ENCODE measurements around the gene TTI1. TPM values are rescaled to one million over a fixed set of nuclear protein-coding genes. Genes with fewer than 3 reads are reported as not detected.

Gene TTI1
- total RNA-seq, 1 donor: 14.8 TPM

DNA sequence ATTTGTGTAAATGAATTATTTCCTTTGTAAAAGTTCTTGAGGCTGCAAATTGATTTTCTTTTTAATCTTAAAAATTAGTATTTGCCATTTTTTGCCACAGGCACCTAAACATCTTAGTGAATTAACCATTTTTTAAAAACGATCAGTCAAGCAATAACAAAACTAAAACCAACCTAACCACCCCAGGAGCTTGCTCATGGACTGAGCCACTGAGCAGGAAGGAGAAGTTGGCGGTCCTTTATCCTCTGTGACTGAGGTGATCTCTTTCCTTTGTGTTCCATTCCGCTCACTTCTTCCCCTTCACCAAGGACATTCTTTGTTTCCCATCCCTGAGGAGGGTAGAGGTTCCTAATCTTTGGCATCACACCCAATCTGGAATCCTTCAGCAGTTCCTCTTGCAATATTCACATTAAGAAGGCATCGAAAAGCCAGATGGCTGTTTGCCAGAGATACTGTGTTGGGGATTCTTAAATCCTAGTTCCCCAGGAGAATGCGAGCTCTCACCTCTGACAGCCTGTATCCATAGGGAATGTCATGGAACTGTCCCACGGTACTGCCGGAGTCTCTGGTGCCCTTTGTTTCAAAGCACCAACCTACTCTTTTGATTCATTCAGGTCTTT is 30.8 kb upstream of the TTI1 start:
- Histone ChIP-seq H3K4me3 (ENCODE audit: insufficient read depth, low read length) (no peak overlapping the region), H3K4me2 (ENCODE audit: insufficient read depth, low read length) (no peak overlapping the region), H3K27ac (ENCODE audit: low read depth, low read length) (no peak overlapping the region), H3K9me3 (ENCODE audit: low read depth, low read length) (no peaks in the 10 kb centered on the region), H2AFZ (ENCODE audit: low read length) (no peak overlapping the region), H3K79me2 (ENCODE audit: insufficient read depth, low read length) (peaks cover 2% of the 10 kb centered on the region), H4K20me1 (ENCODE audit: insufficient read depth, low read length) (no peaks in the 10 kb centered on the region), H3K4me1 (ENCODE audit: insufficient read depth, low read length) (peaks cover 11% of the 10 kb centered on the region), H3K36me3 (ENCODE audit: insufficient read depth, low read length) (peaks cover 87% of the 10 kb centered on the region), H3K27me3 (ENCODE audit: insufficient read depth, low read length) (no peaks in the 10 kb centered on the region)
- TF ChIP-seq, protein P1, sequence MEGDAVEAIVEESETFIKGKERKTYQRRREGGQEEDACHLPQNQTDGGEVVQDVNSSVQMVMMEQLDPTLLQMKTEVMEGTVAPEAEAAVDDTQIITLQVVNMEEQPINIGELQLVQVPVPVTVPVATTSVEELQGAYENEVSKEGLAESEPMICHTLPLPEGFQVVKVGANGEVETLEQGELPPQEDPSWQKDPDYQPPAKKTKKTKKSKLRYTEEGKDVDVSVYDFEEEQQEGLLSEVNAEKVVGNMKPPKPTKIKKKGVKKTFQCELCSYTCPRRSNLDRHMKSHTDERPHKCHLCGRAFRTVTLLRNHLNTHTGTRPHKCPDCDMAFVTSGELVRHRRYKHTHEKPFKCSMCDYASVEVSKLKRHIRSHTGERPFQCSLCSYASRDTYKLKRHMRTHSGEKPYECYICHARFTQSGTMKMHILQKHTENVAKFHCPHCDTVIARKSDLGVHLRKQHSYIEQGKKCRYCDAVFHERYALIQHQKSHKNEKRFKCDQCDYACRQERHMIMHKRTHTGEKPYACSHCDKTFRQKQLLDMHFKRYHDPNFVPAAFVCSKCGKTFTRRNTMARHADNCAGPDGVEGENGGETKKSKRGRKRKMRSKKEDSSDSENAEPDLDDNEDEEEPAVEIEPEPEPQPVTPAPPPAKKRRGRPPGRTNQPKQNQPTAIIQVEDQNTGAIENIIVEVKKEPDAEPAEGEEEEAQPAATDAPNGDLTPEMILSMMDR (IDR thresholded peaks at IDR 0.05; ENCODE audit: extremely low read depth, low read depth, low read length): no peak
- no peak for DNase-seq (ENCODE audit: insufficient read length, low spot score, missing footprints)

- Histone ChIP-seq H3K79me2 (ENCODE audit: insufficient read depth, low read length) (peaks cover 2% of the 10 kb centered on the region), H3K4me2 (ENCODE audit: insufficient read depth, low read length) (no peak overlapping the region), H3K27me3 (ENCODE audit: insufficient read depth, low read length) (no peaks in the 10 kb centered on the region), H3K36me3 (ENCODE audit: insufficient read depth, low read length) (peaks cover 90% of the 10 kb centered on the region), H3K4me1 (ENCODE audit: insufficient read depth, low read length) (peaks cover 11% of the 10 kb centered on the region), H3K4me3 (ENCODE audit: insufficient read depth, low read length) (no peak overlapping the region), H2AFZ (ENCODE audit: low read length) (no peak overlapping the region), H4K20me1 (ENCODE audit: insufficient read depth, low read length) (no peaks in the 10 kb centered on the region), H3K27ac (ENCODE audit: low read depth, low read length) (no peak overlapping the region), H3K9me3 (ENCODE audit: low read depth, low read length) (no peaks in the 10 kb centered on the region)
- TF ChIP-seq, protein P1 (IDR thresholded peaks at IDR 0.05; ENCODE audit: extremely low read depth, low read depth, low read length): no peak
- no peak for DNase-seq (ENCODE audit: insufficient read length, low spot score, missing footprints)
These were observed 29.6 kb upstream of the TTI1 start for GRCh38 chr20:38062890-38063289.

GRCh38 chr20:38061109-38061508 is 27.9 kb upstream of the TTI1 start:
- no peak overlapping the region for H3K4me3 ChIP-seq (ENCODE audit: insufficient read depth, low read length)
- H3K27me3 ChIP-seq (ENCODE audit: insufficient read depth, low read length): no peaks in the 10 kb centered on the region
- no peak overlapping the region for H3K4me2 ChIP-seq (ENCODE audit: insufficient read depth, low read length)
- TF ChIP-seq, protein P1 (IDR thresholded peaks at IDR 0.05; ENCODE audit: extremely low read depth, low read depth, low read length): no peak
- H3K79me2 ChIP-seq (ENCODE audit: insufficient read depth, low read length): peaks cover 10% of the 10 kb centered on the region
- H2AFZ ChIP-seq (ENCODE audit: low read length): no peak overlapping the region
- peaks cover 2% of the 10 kb centered on the region for H4K20me1 ChIP-seq (ENCODE audit: insufficient read depth, low read length)
- no peaks in the 10 kb centered on the region for H3K9me3 ChIP-seq (ENCODE audit: low read depth, low read length)
- no peak overlapping the region for H3K27ac ChIP-seq (ENCODE audit: low read depth, low read length)
- peaks cover 89% of the 10 kb centered on the region for H3K36me3 ChIP-seq (ENCODE audit: insufficient read depth, low read length)
- H3K4me1 ChIP-seq (ENCODE audit: insufficient read depth, low read length): peaks cover 19% of the 10 kb centered on the region
- DNase-seq (ENCODE audit: insufficient read length, low spot score, missing footprints): no peak

DNA sequence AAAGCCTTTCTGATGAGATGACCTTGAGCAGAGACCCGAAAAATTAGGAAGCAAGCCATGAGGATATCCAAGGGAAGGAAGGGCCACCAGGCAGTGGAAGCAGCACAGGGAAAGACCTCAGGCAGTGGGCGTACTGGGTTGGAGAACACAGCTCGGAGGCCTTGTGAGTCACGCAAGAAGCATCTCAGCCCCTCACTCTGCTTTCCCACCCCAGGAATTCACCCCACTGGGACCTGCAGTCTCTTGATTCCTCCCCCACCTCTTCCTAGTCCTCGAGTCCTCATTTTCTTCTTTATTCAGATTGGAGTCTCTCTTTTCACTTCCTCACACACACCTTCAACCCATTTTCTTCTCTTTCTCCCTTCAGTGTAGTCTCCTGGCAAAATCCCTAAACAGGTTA is 27.3 kb upstream of the TTI1 start:
- no peak overlapping the region for H3K4me3 ChIP-seq (ENCODE audit: insufficient read depth, low read length)
- H3K4me1 ChIP-seq (ENCODE audit: insufficient read depth, low read length): peaks cover 22% of the 10 kb centered on the region
- no peaks in the 10 kb centered on the region for H3K9me3 ChIP-seq (ENCODE audit: low read depth, low read length)
- H3K27ac ChIP-seq (ENCODE audit: low read depth, low read length): peak overlapping the region; percentile 1
- H3K36me3 ChIP-seq (ENCODE audit: insufficient read depth, low read length): peaks cover 83% of the 10 kb centered on the region
- no peak overlapping the region for H2AFZ ChIP-seq (ENCODE audit: low read length)
- peaks cover 16% of the 10 kb centered on the region for H3K79me2 ChIP-seq (ENCODE audit: insufficient read depth, low read length)
- TF ChIP-seq, protein P1 (IDR thresholded peaks at IDR 0.05; ENCODE audit: extremely low read depth, low read depth, low read length): no peak
- H4K20me1 ChIP-seq (ENCODE audit: insufficient read depth, low read length): peaks cover 5% of the 10 kb centered on the region
- H3K27me3 ChIP-seq (ENCODE audit: insufficient read depth, low read length): no peaks in the 10 kb centered on the region
- DNase-seq (ENCODE audit: insufficient read length, low spot score, missing footprints): peak; percentile 72
- no peak overlapping the region for H3K4me2 ChIP-seq (ENCODE audit: insufficient read depth, low read length)

Measured in osteoblast (primary cell).